GM23338 (cell line): ENCODE data around the gene DYNLRB1. TPM values are rescaled to one million over a fixed set of nuclear protein-coding genes. Genes with fewer than 3 reads are reported as not detected.

ENCODE experiments used
- ATAC-seq: fragments of 200-7000 bp; cut with Tn5 transposase; 3 replicates; pipeline ENCODE4 v1.9.1; 2020
- DNase-seq: peaks from one replicate; pipeline ENCODE4 v3.0.0-alpha.2; 2015; ENCODE audit warnings: low spot score
- H2AFZ ChIP-seq: fragments of 200-600 bp; sonication (generic); 2 replicates; pipeline ENCODE4 v1.8.0; 2016; ENCODE audit warnings: antibody characterized with exemption, mild to moderate bottlenecking, moderate library complexity
- H3F3A ChIP-seq: fragments of 200-600 bp; sonication (generic); replicated peaks from 2 replicates; pipeline ENCODE4 v1.8.0; 2017; ENCODE audit warnings: antibody characterized with exemption, mixed run types, low read depth
- H3K27ac ChIP-seq: fragments of 200-600 bp; sonication (generic); 2 replicates; pipeline ENCODE4 v1.6.1; 2016; ENCODE audit warnings: low read depth
- H3K27me3 ChIP-seq: fragments of 200-600 bp; sonication (generic); 2 replicates; pipeline ENCODE4 v1.8.0; 2016; ENCODE audit warnings: mild to moderate bottlenecking, mixed run types, moderate library complexity; ENCODE audit not compliant: insufficient read depth
- H3K36me3 ChIP-seq: fragments of 200-600 bp; sonication (generic); 2 replicates; pipeline ENCODE4 v1.8.0; 2016; ENCODE audit warnings: mild to moderate bottlenecking; ENCODE audit not compliant: insufficient read depth
- H3K4me1 ChIP-seq: fragments of 200-600 bp; sonication (generic); 2 replicates; pipeline ENCODE4 v1.8.0; 2016; ENCODE audit warnings: mild to moderate bottlenecking, moderate library complexity; ENCODE audit not compliant: insufficient read depth
- H3K4me2 ChIP-seq: fragments of 200-600 bp; sonication (generic); 2 replicates; pipeline ENCODE4 v1.7.1; 2017; ENCODE audit warnings: mixed run types
- H3K4me3 ChIP-seq: fragments of 200-600 bp; sonication (generic); 2 replicates; pipeline ENCODE4 v1.6.1; 2016; ENCODE audit warnings: mixed run types
- H3K79me2 ChIP-seq: fragments of 200-600 bp; sonication (generic); replicated peaks from 2 replicates; pipeline ENCODE4 v1.8.0; 2017; ENCODE audit warnings: mild to moderate bottlenecking; ENCODE audit not compliant: insufficient read depth
- H3K9me2 ChIP-seq: fragments of 200-600 bp; sonication (generic); 2 replicates; pipeline ENCODE4 v1.8.0; 2017; ENCODE audit not compliant: insufficient read depth
- H4K20me1 ChIP-seq: fragments of 200-600 bp; sonication (generic); replicated peaks from 2 replicates; pipeline ENCODE4 v1.8.0; 2017; ENCODE audit warnings: mild to moderate bottlenecking; ENCODE audit not compliant: insufficient read depth
- H3K27ac Mint-ChIP-seq: 2 replicates; pipeline ENCODE4 v1.8.0; 2020; ENCODE audit warnings: inconsistent platforms, mild to moderate bottlenecking, moderate library complexity, mixed read lengths
- H3K27me3 Mint-ChIP-seq: 3 replicates; pipeline ENCODE4 v1.8.0; 2022; ENCODE audit warnings: low read depth, mild to moderate bottlenecking, moderate library complexity, mixed read lengths, inconsistent platforms; ENCODE audit not compliant: insufficient read depth, poor library complexity
- H3K36me3 Mint-ChIP-seq: 3 replicates; pipeline ENCODE4 v1.8.0; 2021; ENCODE audit warnings: low read depth, mild to moderate bottlenecking, inconsistent platforms, moderate library complexity, mixed read lengths
- H3K4me1 Mint-ChIP-seq: 3 replicates; pipeline ENCODE4 v1.8.0; 2020; ENCODE audit warnings: mild to moderate bottlenecking, inconsistent platforms, mixed read lengths
- H3K4me3 Mint-ChIP-seq: 3 replicates; pipeline ENCODE4 v1.8.0; 2021; ENCODE audit warnings: moderate library complexity, mild to moderate bottlenecking, inconsistent platforms, mixed read lengths
- H3K9me3 Mint-ChIP-seq: 3 replicates; pipeline ENCODE4 v1.8.0; 2020; ENCODE audit warnings: moderate library complexity, mild to moderate bottlenecking, inconsistent platforms, mixed read lengths
- CREB1 ChIP-seq: fragments of 250-450 bp; sonication (Bioruptor Pico); IDR thresholded peaks from 2 replicates; pipeline ENCODE4 v1.5.0; 2020; ENCODE audit warnings: low read depth, mild to moderate bottlenecking, moderate library complexity
- EZH2 ChIP-seq: fragments of 200-600 bp; sonication (generic); IDR thresholded peaks from one replicate; pipeline ENCODE4 v1.8.0; 2017; ENCODE audit warnings: antibody characterized with exemption, mild to moderate bottlenecking, low read depth; ENCODE audit not compliant: unreplicated experiment
- JUNB ChIP-seq: IDR thresholded peaks from one replicate; pipeline ENCODE4 v1.6.1; 2016; ENCODE audit warnings: antibody characterized with exemption; ENCODE audit not compliant: unreplicated experiment
- NANOG ChIP-seq: IDR thresholded peaks from 2 replicates; pipeline ENCODE4 v1.6.1; 2016; ENCODE audit warnings: antibody characterized with exemption, borderline replicate concordance
- ZNF114 ChIP-seq: fragments of 250-450 bp; sonication (Bioruptor Pico); IDR thresholded peaks from 2 replicates; pipeline ENCODE4 v1.5.0; 2020; ENCODE audit warnings: mild to moderate bottlenecking, moderate library complexity
- ZNF331 ChIP-seq: fragments of 250-450 bp; sonication (Bioruptor Pico); IDR thresholded peaks from 2 replicates; pipeline ENCODE4 v1.5.0; 2020; ENCODE audit warnings: low read depth, mild to moderate bottlenecking, moderate library complexity
- polyA plus RNA-seq: library from polyadenylated mRNA; unstranded; fragments of >200 nt; fragmentation: Nextera tagmentation; extraction: Ambion mirVana; gene quantifications from 2 replicates; pipeline ENCODE4 v1.2.1, GENCODE V29; 2016
- total RNA-seq: library from RNA; depleted of rRNA; stranded (reverse); fragments of >200 nt; shearing (Covaris generic); gene quantifications from 2 replicates; pipeline ENCODE4 v1.2.3, GENCODE V29; 2014
- TF ChIP-seq, protein P1 (sequence below): IDR thresholded peaks from one replicate; pipeline ENCODE4 v1.6.1; 2018; ENCODE audit warnings: antibody characterized with exemption; ENCODE audit not compliant: unreplicated experiment
- TF ChIP-seq, protein P2 (sequence below), 2 experiments: fragments of 200-600 bp in 1 of 2; sonication (generic) in 1 of 2; conservative IDR thresholded peaks; 2 replicates each; pipeline versions ENCODE4 v1.5.1 to v1.6.1; 2016 to 2017; ENCODE audit warnings: antibody characterized with exemption in 2 of 2, low read depth in 2 of 2, mild to moderate bottlenecking in 2 of 2, moderate library complexity in 1 of 2
- TF ChIP-seq, protein P3 (sequence below): fragments of 250-450 bp; sonication (Bioruptor Pico); IDR thresholded peaks from 2 replicates; pipeline ENCODE4 v1.5.0; 2020; ENCODE audit warnings: mild to moderate bottlenecking, moderate library complexity
- TF ChIP-seq, protein P4 (sequence below): IDR thresholded peaks from 2 replicates; pipeline ENCODE4 v1.6.1; 2016; ENCODE audit warnings: antibody characterized with exemption

Gene DYNLRB1
- total and polyA plus RNA-seq, 2 experiments from 2014 or later, result 107 to 376 TPM

DNA sequence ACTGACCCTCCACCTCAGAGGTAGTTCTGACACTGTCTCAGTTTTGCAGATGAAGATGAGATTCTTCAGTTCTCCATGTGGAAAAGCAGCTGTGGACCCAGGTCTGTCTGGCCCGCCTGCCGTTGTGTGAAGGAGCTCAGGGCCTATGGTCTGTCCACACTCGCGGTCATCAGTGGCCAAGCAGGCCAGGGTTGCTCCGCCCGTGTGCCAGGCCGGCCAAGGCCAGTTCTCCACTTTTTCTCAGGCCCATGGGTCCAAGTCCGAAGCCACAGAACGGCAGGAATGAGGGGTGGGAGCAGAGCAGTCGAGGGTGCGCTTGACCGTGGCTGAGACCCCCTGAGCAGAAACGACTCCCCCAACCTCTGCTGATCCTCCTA lies 33.7 kb downstream of the DYNLRB1 start (continued):
- TF ChIP-seq, protein P1, sequence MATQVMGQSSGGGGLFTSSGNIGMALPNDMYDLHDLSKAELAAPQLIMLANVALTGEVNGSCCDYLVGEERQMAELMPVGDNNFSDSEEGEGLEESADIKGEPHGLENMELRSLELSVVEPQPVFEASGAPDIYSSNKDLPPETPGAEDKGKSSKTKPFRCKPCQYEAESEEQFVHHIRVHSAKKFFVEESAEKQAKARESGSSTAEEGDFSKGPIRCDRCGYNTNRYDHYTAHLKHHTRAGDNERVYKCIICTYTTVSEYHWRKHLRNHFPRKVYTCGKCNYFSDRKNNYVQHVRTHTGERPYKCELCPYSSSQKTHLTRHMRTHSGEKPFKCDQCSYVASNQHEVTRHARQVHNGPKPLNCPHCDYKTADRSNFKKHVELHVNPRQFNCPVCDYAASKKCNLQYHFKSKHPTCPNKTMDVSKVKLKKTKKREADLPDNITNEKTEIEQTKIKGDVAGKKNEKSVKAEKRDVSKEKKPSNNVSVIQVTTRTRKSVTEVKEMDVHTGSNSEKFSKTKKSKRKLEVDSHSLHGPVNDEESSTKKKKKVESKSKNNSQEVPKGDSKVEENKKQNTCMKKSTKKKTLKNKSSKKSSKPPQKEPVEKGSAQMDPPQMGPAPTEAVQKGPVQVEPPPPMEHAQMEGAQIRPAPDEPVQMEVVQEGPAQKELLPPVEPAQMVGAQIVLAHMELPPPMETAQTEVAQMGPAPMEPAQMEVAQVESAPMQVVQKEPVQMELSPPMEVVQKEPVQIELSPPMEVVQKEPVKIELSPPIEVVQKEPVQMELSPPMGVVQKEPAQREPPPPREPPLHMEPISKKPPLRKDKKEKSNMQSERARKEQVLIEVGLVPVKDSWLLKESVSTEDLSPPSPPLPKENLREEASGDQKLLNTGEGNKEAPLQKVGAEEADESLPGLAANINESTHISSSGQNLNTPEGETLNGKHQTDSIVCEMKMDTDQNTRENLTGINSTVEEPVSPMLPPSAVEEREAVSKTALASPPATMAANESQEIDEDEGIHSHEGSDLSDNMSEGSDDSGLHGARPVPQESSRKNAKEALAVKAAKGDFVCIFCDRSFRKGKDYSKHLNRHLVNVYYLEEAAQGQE, result no peak
- TF ChIP-seq EZH2, result no peak

DNA sequence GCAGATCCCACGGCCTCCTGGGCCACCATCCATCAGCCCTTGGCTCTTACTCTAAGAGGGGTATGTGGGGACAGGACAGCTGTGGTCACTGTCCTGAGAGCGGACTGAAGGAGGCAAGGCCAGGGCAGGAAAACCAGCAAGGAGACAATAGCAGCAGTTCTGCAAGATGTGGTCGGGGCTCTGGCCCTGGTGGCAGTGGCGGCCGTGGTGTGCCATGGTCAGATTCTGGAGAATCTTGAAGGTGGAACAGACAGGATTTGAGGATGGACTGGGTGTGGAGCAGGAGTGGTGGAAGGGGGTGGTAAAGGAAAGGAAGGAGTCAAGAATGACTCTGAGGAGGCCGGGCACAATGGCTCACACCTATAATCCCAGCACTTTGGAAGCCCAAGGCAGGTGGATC lies 36.3 kb downstream of the DYNLRB1 start:
- no peak for ATAC-seq
- H3K9me2 ChIP-seq, result no peaks in the 10 kb centered on the region
- Mint-ChIP-seq H3K36me3 (no peaks in the 10 kb centered on the region), H3K4me3 (no peak overlapping the region), H3K27me3 (peaks cover 14% of the 10 kb centered on the region), H3K27ac (no peak overlapping the region), H3K4me1 (peaks cover 9% of the 10 kb centered on the region), H3K9me3 (no peaks in the 10 kb centered on the region)
- no peak overlapping the region for H2AFZ ChIP-seq
- no peak overlapping the region for H3K4me3 ChIP-seq
- peaks cover 4% of the 10 kb centered on the region; the same call in 1 of the 2 replicates for H3K27me3 ChIP-seq
- DNase-seq, result no peak
- no peaks in the 10 kb centered on the region for H3K36me3 ChIP-seq
- H3K27ac ChIP-seq, result no peak overlapping the region
- H3F3A ChIP-seq, result no peaks in the 10 kb centered on the region
- H3K4me1 ChIP-seq, result peaks cover 3% of the 10 kb centered on the region; the same call in 1 of the 2 replicates
- no peak overlapping the region for H3K4me2 ChIP-seq
- H4K20me1 ChIP-seq, result no peaks in the 10 kb centered on the region
- no peaks in the 10 kb centered on the region for H3K79me2 ChIP-seq
- TF ChIP-seq, protein P2, sequence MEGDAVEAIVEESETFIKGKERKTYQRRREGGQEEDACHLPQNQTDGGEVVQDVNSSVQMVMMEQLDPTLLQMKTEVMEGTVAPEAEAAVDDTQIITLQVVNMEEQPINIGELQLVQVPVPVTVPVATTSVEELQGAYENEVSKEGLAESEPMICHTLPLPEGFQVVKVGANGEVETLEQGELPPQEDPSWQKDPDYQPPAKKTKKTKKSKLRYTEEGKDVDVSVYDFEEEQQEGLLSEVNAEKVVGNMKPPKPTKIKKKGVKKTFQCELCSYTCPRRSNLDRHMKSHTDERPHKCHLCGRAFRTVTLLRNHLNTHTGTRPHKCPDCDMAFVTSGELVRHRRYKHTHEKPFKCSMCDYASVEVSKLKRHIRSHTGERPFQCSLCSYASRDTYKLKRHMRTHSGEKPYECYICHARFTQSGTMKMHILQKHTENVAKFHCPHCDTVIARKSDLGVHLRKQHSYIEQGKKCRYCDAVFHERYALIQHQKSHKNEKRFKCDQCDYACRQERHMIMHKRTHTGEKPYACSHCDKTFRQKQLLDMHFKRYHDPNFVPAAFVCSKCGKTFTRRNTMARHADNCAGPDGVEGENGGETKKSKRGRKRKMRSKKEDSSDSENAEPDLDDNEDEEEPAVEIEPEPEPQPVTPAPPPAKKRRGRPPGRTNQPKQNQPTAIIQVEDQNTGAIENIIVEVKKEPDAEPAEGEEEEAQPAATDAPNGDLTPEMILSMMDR (conservative IDR thresholded peaks at IDR 0.05; ENCODE audit: low read depth in 2 of 2), result no peak
- TF ChIP-seq, protein P3, sequence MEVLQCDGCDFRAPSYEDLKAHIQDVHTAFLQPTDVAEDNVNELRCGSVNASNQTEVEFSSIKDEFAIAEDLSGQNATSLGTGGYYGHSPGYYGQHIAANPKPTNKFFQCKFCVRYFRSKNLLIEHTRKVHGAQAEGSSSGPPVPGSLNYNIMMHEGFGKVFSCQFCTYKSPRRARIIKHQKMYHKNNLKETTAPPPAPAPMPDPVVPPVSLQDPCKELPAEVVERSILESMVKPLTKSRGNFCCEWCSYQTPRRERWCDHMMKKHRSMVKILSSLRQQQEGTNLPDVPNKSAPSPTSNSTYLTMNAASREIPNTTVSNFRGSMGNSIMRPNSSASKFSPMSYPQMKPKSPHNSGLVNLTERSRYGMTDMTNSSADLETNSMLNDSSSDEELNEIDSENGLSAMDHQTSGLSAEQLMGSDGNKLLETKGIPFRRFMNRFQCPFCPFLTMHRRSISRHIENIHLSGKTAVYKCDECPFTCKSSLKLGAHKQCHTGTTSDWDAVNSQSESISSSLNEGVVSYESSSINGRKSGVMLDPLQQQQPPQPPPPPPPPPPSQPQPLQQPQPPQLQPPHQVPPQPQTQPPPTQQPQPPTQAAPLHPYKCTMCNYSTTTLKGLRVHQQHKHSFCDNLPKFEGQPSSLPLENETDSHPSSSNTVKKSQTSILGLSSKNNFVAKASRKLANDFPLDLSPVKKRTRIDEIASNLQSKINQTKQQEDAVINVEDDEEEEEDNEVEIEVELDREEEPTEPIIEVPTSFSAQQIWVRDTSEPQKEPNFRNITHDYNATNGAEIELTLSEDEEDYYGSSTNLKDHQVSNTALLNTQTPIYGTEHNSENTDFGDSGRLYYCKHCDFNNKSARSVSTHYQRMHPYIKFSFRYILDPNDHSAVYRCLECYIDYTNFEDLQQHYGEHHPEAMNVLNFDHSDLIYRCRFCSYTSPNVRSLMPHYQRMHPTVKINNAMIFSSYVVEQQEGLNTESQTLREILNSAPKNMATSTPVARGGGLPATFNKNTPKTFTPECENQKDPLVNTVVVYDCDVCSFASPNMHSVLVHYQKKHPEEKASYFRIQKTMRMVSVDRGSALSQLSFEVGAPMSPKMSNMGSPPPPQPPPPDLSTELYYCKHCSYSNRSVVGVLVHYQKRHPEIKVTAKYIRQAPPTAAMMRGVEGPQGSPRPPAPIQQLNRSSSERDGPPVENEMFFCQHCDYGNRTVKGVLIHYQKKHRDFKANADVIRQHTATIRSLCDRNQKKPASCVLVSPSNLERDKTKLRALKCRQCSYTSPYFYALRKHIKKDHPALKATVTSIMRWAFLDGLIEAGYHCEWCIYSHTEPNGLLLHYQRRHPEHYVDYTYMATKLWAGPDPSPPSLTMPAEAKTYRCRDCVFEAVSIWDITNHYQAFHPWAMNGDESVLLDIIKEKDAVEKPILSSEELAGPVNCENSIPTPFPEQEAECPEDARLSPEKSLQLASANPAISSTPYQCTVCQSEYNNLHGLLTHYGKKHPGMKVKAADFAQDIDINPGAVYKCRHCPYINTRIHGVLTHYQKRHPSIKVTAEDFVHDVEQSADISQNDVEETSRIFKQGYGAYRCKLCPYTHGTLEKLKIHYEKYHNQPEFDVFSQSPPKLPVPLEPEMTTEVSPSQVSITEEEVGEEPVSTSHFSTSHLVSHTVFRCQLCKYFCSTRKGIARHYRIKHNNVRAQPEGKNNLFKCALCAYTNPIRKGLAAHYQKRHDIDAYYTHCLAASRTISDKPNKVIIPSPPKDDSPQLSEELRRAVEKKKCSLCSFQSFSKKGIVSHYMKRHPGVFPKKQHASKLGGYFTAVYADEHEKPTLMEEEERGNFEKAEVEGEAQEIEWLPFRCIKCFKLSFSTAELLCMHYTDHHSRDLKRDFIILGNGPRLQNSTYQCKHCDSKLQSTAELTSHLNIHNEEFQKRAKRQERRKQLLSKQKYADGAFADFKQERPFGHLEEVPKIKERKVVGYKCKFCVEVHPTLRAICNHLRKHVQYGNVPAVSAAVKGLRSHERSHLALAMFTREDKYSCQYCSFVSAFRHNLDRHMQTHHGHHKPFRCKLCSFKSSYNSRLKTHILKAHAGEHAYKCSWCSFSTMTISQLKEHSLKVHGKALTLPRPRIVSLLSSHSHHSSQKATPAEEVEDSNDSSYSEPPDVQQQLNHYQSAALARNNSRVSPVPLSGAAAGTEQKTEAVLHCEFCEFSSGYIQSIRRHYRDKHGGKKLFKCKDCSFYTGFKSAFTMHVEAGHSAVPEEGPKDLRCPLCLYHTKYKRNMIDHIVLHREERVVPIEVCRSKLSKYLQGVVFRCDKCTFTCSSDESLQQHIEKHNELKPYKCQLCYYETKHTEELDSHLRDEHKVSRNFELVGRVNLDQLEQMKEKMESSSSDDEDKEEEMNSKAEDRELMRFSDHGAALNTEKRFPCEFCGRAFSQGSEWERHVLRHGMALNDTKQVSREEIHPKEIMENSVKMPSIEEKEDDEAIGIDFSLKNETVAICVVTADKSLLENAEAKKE (CRISPR knock-in tag), result no peak
- TF ChIP-seq, protein P4, sequence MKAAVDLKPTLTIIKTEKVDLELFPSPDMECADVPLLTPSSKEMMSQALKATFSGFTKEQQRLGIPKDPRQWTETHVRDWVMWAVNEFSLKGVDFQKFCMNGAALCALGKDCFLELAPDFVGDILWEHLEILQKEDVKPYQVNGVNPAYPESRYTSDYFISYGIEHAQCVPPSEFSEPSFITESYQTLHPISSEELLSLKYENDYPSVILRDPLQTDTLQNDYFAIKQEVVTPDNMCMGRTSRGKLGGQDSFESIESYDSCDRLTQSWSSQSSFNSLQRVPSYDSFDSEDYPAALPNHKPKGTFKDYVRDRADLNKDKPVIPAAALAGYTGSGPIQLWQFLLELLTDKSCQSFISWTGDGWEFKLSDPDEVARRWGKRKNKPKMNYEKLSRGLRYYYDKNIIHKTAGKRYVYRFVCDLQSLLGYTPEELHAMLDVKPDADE, result no peak
- TF ChIP-seq ZNF331 (CRISPR knock-in tag) (no peak), JUNB (no peak), CREB1 (no peak), EZH2 (no peak), ZNF114 (CRISPR knock-in tag) (no peak), NANOG (no peak)
